ENCODE results near the gene C1QL1.

DNA sequence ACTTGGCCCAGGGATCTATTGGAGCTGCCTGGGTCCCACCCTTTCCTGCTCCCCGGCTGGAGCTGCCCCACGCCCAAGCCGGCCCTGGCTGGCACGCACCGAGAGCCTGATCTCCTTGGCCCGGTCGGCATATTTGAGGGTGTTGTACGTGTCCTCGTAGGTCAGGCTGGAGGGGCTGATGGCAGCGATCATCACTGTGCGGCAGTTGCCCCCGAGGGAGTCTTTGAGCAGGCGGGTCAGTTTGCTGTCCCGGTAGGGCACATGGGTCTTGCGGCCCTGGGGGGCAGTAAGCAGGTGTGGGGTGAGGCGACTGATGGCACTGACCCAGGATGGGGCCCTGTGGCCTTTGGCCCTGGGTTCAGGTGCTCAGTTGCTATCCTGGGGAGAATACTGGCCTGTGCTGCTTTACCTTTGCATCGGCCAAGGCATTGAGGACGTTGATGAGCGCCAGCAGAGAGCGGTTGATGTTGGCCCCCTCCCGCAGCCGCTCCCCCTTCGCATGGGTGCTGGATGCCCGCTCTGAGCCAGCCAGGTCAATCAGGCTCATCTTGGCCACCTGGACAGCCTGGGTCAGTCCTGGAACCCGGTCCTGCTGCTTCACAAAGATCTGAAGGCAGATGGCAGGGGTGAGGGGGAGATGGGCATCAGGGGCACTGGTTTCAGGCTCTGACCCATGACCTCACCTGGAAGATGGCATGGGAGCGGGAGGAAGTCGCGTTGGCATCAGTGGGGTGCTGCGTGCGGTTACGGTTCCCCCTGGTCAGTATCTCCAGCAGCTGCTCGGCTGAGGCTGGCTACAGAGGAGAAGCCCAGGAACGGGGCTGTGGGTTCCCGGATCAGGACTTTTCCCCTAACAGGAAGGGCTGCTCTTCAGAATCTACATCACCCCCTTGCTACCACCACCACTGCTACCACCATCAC, 34.0 kb downstream of the C1QL1 start:
- TF ChIP-seq CTCF (IDR thresholded peaks at IDR 0.05) (no peak), EZH2 (IDR thresholded peaks at IDR 0.05) (no peak), EZH2phosphoT487 (IDR thresholded peaks at IDR 0.05) (no peak)

All from neural progenitor cell (in vitro differentiated cells).